ENCODE measurements around the gene SCCPDH.

SCCPDH gene

DNA sequence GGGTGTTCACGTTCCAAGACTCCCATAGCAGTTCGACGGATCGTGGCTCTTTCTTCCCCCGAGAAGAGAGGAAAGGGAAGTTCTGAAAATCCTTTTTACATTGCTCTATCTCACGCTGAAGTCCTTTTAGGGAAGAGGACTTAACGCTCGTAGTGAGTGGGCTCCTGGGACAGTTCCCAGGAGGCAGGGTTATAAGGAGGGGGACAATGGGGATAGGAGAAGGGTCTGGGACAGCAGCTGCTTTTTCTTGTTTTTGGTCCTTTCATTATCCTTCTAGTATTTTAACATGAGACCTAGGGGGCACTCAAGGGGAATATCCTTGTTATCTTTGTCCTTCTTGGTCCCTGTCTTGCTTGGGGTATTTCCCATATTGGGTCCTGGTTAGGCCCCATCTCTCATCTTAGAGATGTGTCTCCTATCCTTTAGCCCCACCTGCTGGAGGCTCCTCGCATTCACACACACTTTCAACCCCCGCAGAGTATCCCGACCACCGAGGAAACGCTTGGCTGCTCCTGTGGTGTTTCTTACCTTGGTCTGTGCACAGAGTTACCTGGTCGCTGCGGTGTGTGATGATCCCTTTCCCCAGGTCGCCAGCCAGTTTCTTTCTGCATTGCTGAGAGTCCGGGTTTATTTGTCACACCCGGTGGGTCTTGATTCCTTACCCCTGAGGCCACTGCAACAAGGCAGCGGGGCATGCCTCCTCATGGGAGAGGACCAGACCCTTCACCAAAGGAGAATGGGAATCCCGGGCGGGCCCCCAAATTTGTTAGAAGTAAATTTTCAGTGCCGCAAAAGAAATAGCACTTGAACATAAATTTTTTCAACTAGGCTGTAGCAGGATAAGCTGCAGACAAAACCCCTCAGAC lies 29.7 kb downstream of the SCCPDH start:
- DNase-seq: peak; percentile 34 to 40

DNA sequence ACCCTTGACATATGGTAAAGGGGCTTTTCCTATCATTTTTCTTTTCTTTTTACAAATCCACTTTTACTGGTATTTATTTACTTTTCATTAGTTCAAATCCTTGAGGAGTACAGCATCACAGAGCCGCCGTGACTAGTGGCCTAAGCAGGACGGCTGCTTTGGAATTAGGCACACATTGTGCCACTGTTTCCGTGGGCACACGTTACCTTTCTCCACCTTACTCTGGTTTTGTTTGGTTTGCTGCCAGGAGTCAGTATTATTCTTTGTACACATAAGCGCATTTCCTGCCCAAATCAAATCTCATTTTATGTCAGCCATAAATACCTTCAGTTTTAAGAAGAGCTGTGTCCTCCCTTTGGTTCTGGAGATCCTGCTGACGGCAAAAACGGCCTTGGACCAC lies 31.2 kb downstream of the SCCPDH start:
- no peak for DNase-seq

DNA sequence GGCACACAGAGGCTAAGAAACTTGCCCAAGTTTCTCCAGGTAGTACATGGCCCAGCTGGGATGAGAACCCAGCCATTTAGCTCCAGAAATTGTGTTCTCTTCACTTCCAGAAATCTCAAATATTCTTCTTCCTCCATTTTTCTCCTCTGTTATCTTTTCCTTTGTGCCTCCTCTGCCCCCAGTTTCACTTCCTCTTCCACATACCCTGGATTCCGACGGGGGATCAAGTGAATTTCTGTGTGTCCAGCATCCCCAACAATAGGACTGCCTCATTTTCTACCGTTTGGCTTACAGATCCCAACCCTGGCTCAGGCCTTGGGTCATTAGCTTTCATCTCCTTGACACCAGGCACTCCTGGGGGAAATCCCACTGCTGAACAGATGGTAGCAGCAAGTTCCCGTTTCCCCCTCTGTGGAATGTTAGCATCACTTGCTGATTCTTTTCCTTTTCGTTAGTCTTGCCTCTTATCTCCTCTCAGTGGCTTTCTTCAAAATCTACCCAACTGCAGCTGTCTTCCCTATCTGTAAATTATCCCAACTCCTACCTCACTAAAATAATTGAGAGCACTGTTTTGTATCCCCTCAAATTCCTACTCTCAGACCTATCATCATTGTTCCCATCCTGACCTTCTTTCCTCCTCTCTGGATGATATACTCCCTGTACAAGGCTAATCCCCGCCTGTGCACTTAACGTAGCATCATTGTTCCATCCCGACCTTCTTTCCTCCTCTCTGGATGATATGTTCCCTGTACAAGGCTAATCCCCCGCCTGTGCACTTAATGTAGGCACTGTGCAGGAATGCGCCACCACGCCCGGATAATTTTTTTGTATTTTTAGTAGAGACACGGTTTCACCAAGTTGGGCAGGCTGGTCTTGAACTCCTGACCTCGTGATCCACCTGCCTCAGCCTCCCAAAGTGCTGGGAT lies 36.5 kb downstream of the SCCPDH start:
- no peak for DNase-seq

DNA sequence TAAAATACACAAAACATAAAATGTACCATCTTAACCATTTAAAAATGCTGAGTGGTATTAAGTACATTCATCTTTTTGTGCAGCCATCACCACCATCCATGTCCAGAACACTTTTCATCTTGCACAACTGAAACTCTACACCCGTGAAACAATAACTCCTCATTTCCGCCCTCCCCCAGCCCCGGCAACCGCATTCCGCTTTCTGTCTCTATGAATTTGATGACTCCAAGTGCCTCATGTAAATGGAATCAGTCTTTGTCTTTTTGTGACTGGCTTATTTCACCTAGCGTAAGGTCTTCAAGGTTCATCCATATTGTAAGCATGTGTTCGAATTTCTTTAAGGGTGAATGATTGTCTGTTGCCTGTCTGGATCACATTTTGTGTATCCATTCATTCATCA lies 37.2 kb downstream of the SCCPDH start:
- no peak for DNase-seq

DNA sequence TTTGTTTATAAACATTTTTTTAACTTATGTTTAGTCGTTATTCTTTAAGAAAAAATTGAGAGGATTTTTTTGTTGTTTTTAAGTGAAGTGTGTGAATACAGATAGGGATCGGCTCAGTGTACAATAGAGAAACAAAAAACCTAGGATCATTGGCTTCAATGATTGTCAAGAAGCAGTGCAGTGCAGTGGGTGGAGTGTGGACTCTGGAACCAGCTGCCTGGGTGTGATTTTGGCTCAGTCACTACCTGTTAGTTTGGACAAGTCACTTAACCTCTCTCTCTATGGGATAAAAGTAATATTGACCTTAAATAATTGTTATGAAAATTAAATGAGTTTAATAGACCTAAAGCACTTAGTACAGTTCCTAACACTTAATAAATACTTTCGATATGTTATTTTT lies 41.3 kb downstream of the SCCPDH start:
- no peak for DNase-seq

DNA sequence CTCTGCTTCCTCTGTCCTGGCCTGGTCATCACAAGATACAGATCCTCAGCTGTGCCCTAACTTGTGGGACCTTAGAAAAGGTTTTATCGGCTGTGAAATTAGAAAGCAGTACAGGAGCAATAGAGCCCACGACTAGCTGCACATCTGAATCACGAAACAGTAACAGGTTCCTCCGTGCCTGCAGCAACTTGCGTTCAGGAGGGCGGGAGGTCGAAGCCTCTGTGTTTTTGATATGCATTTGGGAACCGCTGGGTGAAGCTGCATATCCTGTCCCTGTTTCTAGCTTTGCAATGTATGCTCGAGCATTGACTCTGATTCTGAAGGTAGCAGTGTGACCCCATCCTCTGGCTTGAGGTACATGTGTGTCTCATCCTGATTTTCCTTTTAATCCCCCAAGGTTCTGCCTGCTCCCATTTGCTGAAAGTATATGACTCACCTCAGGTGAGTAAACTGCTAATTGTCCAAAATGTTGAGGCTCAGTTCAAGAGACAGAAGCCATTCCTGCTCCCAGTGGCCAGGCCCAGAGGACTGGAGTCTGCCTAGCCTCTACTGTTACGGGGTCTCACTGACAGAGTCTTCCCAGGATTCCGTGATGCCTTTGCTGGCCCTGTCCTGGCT lies 44.3 kb downstream of the SCCPDH start:
- DNase-seq: no peak

DNA sequence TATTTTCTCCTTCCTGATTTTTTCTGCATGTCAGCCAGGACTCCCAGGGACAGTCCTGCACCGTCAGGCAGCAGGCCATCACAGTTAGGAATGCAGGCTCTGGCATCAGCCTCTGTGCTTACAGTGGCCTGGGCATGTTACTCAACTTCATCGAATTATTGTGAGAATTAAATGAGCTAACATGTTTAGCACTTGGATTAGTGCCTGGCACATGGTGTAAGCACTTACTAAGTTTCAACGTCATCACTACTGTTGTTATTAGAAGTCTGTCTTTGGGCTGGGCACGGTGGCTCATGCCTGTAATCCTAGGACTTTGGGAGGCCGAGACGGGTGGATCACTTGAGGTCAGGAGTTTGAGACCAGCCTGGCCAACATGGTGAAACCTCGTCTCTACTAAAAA lies 45.1 kb downstream of the SCCPDH start:
- no peak for DNase-seq

DNA sequence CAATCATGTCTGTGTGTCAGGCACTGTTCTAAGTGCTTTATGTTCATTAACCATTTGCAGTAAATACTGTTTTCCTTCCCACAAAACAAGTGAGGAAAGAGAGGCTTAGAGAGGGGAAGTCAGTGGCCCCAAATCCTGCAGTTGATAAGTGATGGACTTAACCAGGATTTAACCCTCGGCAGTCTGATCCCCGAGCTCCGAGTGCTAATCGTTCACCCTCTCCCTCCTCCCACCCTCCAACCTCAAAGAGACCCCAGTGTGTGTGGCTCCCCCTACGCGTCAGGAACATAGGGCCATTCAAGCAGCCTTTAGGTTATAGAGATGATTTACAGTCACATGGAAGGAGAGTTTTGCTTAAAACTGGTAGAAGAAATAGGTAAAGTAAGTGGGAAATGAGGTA lies 47.2 kb downstream of the SCCPDH start:
- DNase-seq: no peak

DNA sequence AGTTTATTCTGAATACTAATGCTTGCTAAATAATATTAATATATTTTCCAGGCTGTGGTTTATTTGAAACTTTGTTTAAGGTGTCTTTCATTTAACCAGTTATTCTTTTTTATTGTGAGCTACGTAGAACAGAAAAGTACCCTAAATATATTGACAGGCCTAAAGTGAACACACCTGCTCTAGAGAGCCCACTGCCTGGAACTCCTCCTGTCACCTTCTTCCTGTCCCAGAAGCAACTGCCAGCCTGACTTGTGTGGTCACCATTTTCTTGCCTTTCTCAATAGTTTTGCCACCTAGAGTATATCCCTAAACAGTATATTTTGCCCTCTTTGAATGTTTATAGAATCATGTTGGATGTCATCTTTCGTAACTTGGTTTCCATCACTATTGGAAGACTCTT lies 48.5 kb downstream of the SCCPDH start:
- no peak for DNase-seq

DNA sequence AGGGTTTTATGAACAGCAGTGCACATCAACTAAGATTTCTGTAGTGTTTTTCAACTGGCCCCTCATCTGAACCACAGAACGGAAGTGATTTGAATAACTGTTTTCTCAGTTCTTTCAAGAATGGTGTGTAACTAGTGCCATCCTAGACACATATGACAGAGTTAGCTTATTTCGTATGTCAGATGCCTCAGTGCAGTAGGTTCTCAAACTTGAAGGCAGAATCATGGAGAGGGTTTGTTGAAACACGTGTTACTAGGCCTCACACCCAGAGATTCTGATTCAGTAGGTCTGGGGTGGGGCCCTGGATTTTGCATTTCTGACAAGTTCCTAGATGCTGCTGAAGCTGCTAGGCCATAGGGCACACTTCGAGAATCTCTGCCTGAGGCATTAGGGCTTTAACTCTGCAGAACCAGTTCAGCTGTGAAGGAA lies 49.0 kb downstream of the SCCPDH start:
- DNase-seq: no peak

DNA sequence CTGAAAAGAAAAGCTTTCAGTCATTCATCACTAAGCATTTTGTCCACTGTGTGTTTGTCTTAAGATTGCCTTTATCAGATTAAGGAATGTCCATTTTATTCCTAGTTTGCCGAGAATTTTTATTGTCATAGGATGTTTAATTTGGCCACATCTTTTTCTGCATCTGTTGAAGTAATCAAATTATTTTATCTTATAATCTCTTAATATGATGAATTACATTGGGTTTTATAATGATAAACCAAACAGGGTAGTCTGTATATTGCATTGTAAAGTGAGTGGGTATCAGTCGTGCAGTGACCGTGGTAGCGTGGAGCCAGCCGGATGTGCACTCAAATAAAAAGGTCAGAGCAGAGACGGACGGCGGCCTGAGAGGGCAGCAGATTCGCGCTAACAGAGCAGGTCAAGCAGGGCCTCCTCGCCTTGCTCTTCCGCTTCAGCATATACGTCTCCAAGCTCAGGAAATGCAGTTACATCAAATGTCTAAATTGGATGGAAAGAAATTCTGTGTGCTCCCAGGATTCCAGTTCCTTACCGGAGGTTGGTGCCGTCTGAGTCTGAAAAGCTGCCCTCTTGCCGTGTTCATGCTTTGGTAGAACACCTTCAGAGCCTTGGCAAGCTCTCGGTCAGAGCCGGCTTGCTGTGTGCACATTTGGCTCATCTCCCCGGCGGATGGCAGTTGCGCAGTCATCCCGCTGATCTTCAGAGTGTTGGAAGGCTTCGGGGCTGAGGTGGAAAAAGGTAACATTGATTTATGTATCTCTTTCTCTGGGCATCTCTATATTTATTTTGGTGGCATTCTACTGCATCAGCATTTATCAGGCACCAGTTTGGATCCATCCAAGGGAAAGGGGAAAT lies 51.5 kb downstream of the SCCPDH start:
- no peak for DNase-seq

DNA sequence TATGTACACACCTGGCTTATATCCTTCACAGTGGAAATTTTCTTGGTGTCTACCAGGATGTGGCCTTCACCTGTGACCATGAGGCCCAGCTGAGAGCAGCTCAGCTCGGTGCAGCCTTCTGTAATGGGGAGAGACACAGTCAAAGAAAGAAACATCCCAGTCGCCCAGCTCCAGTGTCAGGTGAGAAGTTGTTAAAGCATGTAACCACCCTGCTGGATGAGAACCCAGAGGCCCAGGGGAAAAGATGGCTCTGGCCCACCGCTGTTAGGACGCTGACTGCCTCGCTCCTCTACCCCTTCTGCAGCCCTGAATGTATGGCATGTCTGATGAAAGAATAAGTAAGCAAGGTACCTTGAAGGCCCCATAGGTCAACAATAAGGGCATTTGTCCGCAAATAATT lies 52.7 kb downstream of the SCCPDH start:
- no peak for DNase-seq

DNA sequence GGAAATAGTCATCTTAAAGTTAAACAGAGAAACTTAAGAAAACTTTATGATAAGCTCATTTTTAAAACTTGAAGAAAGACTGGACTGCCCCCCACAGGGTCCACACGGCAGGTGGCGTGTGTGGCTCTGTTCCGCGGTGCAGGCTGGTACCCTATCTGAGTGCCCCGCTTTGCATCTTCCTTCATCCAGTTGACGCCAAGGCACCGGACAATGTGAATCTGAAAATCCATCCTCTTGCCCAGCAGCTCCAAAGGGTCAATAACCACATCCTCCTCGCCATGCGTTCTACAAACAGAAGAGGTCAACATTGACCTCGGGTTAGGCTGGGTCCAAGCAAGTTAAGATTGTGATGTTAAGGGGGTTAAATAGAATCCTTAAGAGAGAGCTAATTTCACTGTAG lies 54.5 kb downstream of the SCCPDH start:
- no peak for DNase-seq

DNA sequence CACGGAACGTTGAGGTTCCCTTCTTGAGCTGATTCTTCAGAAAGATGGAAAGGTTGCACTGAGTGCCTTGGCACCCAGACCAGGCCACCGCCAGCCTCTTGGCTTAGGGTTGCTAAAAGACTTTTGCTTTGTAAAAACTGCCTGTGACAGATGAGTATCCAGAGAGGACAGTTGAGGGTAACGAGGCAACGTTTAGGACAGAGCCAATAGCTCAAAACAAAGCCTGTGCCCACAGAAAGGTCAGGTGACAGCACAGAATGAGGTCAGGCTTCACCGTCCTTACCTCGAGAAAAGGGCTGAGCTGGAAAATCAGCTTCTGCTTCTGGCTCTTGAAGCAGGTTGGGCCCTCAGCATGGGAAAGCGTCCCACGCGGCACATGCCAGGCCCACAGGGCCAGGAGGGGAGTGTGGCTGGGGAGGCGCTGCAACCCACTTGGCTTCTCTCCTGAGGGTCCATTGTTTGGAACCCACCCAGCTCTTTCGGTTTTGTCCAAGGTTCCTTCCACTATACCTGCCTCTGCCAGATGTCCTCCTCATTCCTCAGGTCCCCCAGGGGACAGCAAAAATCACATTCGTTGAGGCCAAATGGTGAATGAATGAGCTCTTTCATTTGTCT lies 55.5 kb downstream of the SCCPDH start:
- DNase-seq: no peak

DNA sequence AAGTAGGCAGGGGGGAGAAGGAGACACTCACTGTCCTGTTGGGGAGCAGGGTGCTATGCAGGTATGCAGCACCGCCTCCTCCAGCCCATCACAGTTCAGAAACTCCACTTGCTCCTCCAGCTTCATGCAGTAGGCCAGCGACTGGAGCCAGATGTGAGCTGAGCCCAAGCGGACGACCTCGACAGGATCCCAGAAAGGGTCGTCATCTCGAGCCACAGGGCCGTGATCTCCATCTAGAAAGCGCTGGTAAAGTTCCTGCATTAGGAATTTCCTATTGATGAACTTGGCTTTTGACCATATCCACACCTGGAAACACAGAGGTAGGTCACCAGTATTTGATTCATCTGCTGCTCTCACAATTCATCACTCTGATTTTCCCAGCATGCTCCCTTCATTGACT lies 56.1 kb downstream of the SCCPDH start:
- no peak for DNase-seq

DNA sequence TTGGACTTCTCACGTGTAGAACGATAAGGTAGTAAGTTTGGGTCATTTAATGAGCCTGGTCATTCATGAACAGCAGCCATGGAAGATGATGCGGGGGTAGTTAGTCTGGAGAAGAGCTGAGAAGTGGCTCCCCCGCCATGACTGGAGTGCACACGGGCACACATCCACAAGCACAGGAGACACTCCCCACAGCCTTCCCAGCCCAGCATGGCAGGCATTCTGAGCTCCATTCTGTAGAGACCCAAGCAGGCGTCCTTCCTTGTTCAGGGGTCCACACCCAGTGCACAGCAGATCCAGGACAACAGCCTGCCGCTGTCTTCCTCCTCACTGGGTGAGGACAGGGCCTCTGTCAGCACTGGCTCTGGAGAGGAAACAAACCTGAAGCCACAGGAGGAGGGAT lies 57.0 kb downstream of the SCCPDH start:
- no peak for DNase-seq

DNA sequence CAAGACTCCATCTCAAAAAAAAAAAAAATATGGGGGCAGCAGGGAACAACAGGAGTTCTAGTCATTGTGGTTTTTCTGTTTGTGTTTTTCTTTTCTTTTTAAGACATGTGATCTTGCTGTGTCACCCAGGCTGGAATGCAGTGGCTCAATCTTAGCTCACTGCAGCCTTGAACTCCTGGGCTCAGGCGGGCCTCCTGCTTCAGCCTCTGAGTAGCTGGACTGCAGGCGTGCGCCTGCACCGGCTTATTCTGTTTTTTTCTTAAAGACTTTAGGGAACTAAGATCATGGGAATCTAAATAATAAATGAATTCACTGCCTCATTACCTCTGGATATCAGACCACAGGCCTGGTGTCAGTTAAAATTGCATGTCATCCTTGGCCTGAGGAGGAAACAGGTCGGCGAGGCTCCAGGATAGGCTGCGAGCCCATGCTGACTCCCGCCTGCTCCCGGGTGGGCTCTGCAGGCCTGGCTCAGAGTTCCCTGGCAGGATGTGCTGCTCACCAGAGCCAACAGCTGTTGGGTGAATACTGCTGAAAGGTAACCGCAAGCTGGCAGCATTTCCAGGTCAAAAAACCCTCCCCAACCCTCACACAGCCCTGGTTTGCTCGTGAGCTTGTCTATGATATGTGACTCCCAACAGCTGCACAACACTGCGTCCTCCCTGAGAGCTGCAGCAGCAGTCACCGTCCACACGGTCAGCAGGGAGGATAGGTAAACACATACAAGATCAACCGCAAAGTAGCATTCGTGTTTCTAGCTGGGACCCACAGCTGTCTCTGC lies 58.1 kb downstream of the SCCPDH start:
- no peak for DNase-seq

DNA sequence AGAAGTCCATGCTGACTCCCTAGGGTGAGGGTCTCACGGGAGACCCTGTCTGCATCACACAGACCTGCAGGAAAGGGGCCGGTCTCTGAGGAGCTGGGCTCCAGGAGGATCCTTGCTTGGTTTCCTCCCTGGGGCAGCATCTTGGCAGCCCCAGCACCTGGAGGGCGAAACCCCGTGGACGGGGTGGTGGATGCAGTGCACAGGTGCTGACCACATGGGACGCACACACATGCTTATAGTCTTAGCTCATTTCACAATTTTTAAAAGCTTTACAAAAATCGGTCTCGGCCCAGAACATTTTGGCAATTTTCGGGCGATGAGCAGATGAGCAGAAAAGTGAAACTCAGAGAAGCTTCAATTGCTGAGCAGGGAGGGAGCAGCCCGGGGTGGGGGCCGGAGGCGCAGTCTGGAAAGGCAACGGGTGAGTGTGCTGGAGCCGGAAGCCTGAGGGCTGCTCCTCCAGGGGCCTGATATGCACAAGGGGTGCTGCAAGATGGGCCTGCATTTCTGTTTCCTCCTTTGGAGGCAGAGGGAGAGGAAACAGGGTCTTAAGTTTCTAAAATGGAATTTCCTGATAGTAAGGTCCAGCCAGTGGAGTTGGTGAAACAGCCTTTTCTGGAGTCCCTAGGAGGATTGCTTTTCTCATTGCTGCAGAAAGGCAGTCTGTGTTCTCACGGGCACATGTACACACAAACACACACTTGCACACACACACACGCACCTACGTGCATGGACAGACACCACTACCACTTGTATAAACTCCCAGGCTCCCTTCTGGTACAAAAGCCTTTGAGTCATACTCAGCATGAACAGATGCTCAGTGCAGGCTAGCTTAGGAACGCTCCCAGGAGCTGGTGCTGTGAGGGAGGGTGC lies 60.6 kb downstream of the SCCPDH start:
- no peak for DNase-seq

DNA sequence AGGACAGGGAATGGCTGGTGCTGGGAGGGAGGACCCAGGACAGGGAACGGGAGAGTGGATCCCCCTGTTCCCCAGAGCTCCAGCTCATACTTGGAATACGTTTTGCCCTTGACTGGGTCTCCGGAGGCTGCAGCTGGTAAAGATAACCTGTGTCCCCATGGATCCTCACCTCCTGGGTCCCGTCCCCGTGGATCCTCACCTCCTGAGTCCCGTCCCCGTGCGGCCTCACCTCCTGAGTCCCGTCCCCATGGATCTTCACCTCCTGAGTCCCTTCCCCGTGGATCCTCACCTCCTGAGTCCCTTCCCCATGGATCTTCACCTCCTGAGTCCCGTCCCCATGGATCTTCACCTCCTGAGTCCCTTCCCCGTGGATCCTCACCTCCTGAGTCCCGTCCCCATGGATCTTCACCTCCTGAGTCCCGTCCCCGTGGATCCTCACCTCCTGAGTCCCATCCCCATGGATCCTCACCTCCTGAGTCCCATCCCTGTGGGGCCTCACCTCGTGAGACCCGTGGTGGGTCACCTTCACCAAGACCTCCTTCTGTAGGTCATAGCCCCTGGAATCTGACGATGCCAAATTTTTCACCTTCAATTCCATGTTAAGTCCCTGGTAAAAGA lies 61.4 kb downstream of the SCCPDH start:
- DNase-seq: no peak
